ENCODE results near the gene LSG1. TPM values are rescaled to one million over a fixed set of nuclear protein-coding genes. Genes with fewer than 3 reads are reported as not detected.

LSG1 gene
- total and polyA plus RNA-seq, 2 donors (not counting 1 experiment from before 2014, with no cell fraction given) = 27.6 to 35.3 TPM

GRCh38 chr3:194647747-194648146, 24.2 kb downstream of the LSG1 start:
- no peak overlapping the region for H2AFZ ChIP-seq (ENCODE audit: low read length)
- H4K20me1 ChIP-seq (ENCODE audit: control insufficient read depth, extremely low read depth, insufficient read depth, low read length) = no peaks in the 10 kb centered on the region
- H3K36me3 ChIP-seq (ENCODE audit: control insufficient read depth, insufficient read depth, low read length) = peaks cover 11% of the 10 kb centered on the region

GRCh38 chr3:194642769-194643168, 29.2 kb downstream of the LSG1 start:
- Histone ChIP-seq H3K27ac (ENCODE audit: insufficient read depth, low read length) (no peak overlapping the region), H4K20me1 (ENCODE audit: control insufficient read depth, extremely low read depth, insufficient read depth, low read length) (no peaks in the 10 kb centered on the region), H3K4me3 (replicated peaks in 1 of 4; ENCODE audit: control extremely low read depth in 1 of 4, insufficient read depth in 1 of 4, low read depth in 3 of 4, low read length in 4 of 4) (no peak overlapping the region), H3K4me1 (ENCODE audit: control insufficient read depth, extremely low read depth, insufficient read depth, low read length) (peaks cover 6% of the 10 kb centered on the region), H3K9me3 (ENCODE audit: control insufficient read depth, insufficient read depth, low read depth, low read length) (no peaks in the 10 kb centered on the region), H3K36me3 (ENCODE audit: control insufficient read depth, insufficient read depth, low read length) (peaks cover 14% of the 10 kb centered on the region), H3K9ac (ENCODE audit: insufficient read depth, low read length) (no peak overlapping the region), H2AFZ (ENCODE audit: low read length) (no peak overlapping the region), H3K27me3 (ENCODE audit: control insufficient read depth, insufficient read depth, low read length) (no peaks in the 10 kb centered on the region), H3K79me2 (ENCODE audit: control insufficient read depth, insufficient read depth, low read length) (no peaks in the 10 kb centered on the region), H3K4me2 (ENCODE audit: extremely low read depth, insufficient read depth, low read length) (no peak overlapping the region)
- DNase-seq (ENCODE audit: low read depth in 2 of 2) = no peak
- no peak for TF ChIP-seq CTCF (conservative IDR thresholded peaks at IDR 0.05 in 1 of 2, IDR thresholded peaks at IDR 0.05 in 1 of 2; ENCODE audit: low read depth in 1 of 2, low read length in 2 of 2)
- TF ChIP-seq EZH2 (IDR thresholded peaks at IDR 0.05; ENCODE audit: low read length, missing control alignments) = no peak

More at GRCh38 chr3:194647747-194648146, 24.2 kb downstream of the LSG1 start:
- Histone ChIP-seq H3K9me3 (ENCODE audit: control insufficient read depth, insufficient read depth, low read depth, low read length) (no peaks in the 10 kb centered on the region), H3K4me3 (replicated peaks in 1 of 4; ENCODE audit: control extremely low read depth in 1 of 4, insufficient read depth in 1 of 4, low read depth in 3 of 4, low read length in 4 of 4) (no peak overlapping the region), H3K27ac (ENCODE audit: insufficient read depth, low read length) (no peak overlapping the region), H3K27me3 (ENCODE audit: control insufficient read depth, insufficient read depth, low read length) (no peaks in the 10 kb centered on the region), H3K4me1 (ENCODE audit: control insufficient read depth, extremely low read depth, insufficient read depth, low read length) (no peaks in the 10 kb centered on the region), H3K4me2 (ENCODE audit: extremely low read depth, insufficient read depth, low read length) (no peak overlapping the region), H3K79me2 (ENCODE audit: control insufficient read depth, insufficient read depth, low read length) (no peaks in the 10 kb centered on the region), H3K9ac (ENCODE audit: insufficient read depth, low read length) (no peak overlapping the region)
- DNase-seq (ENCODE audit: low read depth in 2 of 2) = no peak
- TF ChIP-seq CTCF (conservative IDR thresholded peaks at IDR 0.05 in 1 of 2, IDR thresholded peaks at IDR 0.05 in 1 of 2; ENCODE audit: low read depth in 1 of 2, low read length in 2 of 2) (no peak), EZH2 (IDR thresholded peaks at IDR 0.05; ENCODE audit: low read length, missing control alignments) (no peak)

- Histone ChIP-seq H3K9ac (ENCODE audit: insufficient read depth, low read length) (no peak overlapping the region), H3K4me2 (ENCODE audit: extremely low read depth, insufficient read depth, low read length) (no peak overlapping the region), H3K4me3 (replicated peaks in 1 of 4; ENCODE audit: control extremely low read depth in 1 of 4, insufficient read depth in 1 of 4, low read depth in 3 of 4, low read length in 4 of 4) (no peak overlapping the region), H3K27ac (ENCODE audit: insufficient read depth, low read length) (no peak overlapping the region), H3K4me1 (ENCODE audit: control insufficient read depth, extremely low read depth, insufficient read depth, low read length) (peaks cover 6% of the 10 kb centered on the region), H3K27me3 (ENCODE audit: control insufficient read depth, insufficient read depth, low read length) (no peaks in the 10 kb centered on the region), H3K79me2 (ENCODE audit: control insufficient read depth, insufficient read depth, low read length) (no peaks in the 10 kb centered on the region), H3K36me3 (ENCODE audit: control insufficient read depth, insufficient read depth, low read length) (peaks cover 14% of the 10 kb centered on the region), H4K20me1 (ENCODE audit: control insufficient read depth, extremely low read depth, insufficient read depth, low read length) (no peaks in the 10 kb centered on the region), H2AFZ (ENCODE audit: low read length) (no peak overlapping the region), H3K9me3 (ENCODE audit: control insufficient read depth, insufficient read depth, low read depth, low read length) (no peaks in the 10 kb centered on the region)
- peak; percentile 24 to 56 for DNase-seq (ENCODE audit: low read depth in 2 of 2)
- TF ChIP-seq CTCF (conservative IDR thresholded peaks at IDR 0.05 in 1 of 2, IDR thresholded peaks at IDR 0.05 in 1 of 2; ENCODE audit: low read depth in 1 of 2, low read length in 2 of 2) (peak; percentile 10 to 43), EZH2 (IDR thresholded peaks at IDR 0.05; ENCODE audit: low read length, missing control alignments) (no peak)
These were observed 31.2 kb downstream of the LSG1 start for GRCh38 chr3:194640829-194641228.
